ENCODE data around the gene AGBL1.

Gene AGBL1

GRCh38 chr15:86231864-86232721 lies 152.4 kb downstream of the AGBL1 start:
- no peaks in the 10 kb centered on the region for H3K4me1 ChIP-seq (ENCODE audit: control insufficient read depth, insufficient read depth, low read depth, low read length)
- no peak overlapping the region for H3K4ac ChIP-seq (ENCODE audit: low read depth in 1 of 2, low read length in 2 of 2)
- H3K9ac ChIP-seq (ENCODE audit: low read length), result peak overlapping the region; percentile 46
- no peaks in the 10 kb centered on the region for H3K36me3 ChIP-seq (ENCODE audit: control insufficient read depth in 1 of 2, insufficient read depth in 2 of 2, low read depth in 1 of 2, low read length in 2 of 2)
- peak overlapping the region in 1 of 2 experiments; percentile 37 for H3K18ac ChIP-seq (ENCODE audit: low read depth in 1 of 2, low read length in 2 of 2)
- H2AK5ac ChIP-seq (ENCODE audit: low read length, severe bottlenecking), result no peak overlapping the region
- H2BK15ac ChIP-seq (ENCODE audit: low read depth, poor library complexity, severe bottlenecking), result peak overlapping the region; percentile 17
- peak overlapping the region in 1 of 2 experiments; percentile 77 for H3K23ac ChIP-seq (ENCODE audit: low read length in 2 of 2)
- peak; percentile 52 for DNase-seq
- no peak overlapping the region for H3K27ac ChIP-seq (ENCODE audit: low read length, poor library complexity, severe bottlenecking)
- WGBS, result 16% methylated on average over 19 of the region's 19 CpGs
- no peaks in the 10 kb centered on the region for H3K9me3 ChIP-seq (ENCODE audit: control insufficient read depth, low read length)
- H3K27me3 ChIP-seq (ENCODE audit: control insufficient read depth in 1 of 2, insufficient read depth in 1 of 2, low read length in 2 of 2), result no peaks in the 10 kb centered on the region
- no peak overlapping the region for H2BK12ac ChIP-seq (ENCODE audit: low read length in 2 of 2)
- H2AFZ ChIP-seq (ENCODE audit: low read depth, low read length), result no peak overlapping the region
- H3K4me2 ChIP-seq (ENCODE audit: low read length, poor library complexity, severe bottlenecking), result no peak overlapping the region
- H3K4me3 ChIP-seq (ENCODE audit: insufficient read depth in 1 of 2, low read depth in 1 of 2, low read length in 2 of 2), result peak overlapping the region in 1 of 2 experiments; percentile 13
- no peak overlapping the region for H4K91ac ChIP-seq (ENCODE audit: low read length)
- no peak overlapping the region for H2BK5ac ChIP-seq (ENCODE audit: low read depth, low read length, poor library complexity, severe bottlenecking)
- H4K8ac ChIP-seq (ENCODE audit: low read length), result no peak overlapping the region
- no peak overlapping the region for H3K14ac ChIP-seq (ENCODE audit: low read length in 2 of 2)
- H2BK120ac ChIP-seq (ENCODE audit: low read depth, low read length), result no peak overlapping the region
- no peaks in the 10 kb centered on the region for H3K79me1 ChIP-seq (replicated peaks; ENCODE audit: low read length, poor library complexity, severe bottlenecking)

- Histone ChIP-seq H2AK5ac (ENCODE audit: low read length, severe bottlenecking) (no peak overlapping the region), H4K91ac (ENCODE audit: low read length) (no peak overlapping the region), H3K4ac (ENCODE audit: low read depth in 1 of 2, low read length in 2 of 2) (no peak overlapping the region), H2BK120ac (ENCODE audit: low read depth, low read length) (no peak overlapping the region), H2BK12ac (ENCODE audit: low read length in 2 of 2) (no peak overlapping the region), H3K36me3 (ENCODE audit: control insufficient read depth in 1 of 2, insufficient read depth in 2 of 2, low read depth in 1 of 2, low read length in 2 of 2) (no peaks in the 10 kb centered on the region), H3K4me1 (ENCODE audit: control insufficient read depth, insufficient read depth, low read depth, low read length) (no peaks in the 10 kb centered on the region), H3K9ac (ENCODE audit: low read length) (no peak overlapping the region), H3K9me3 (ENCODE audit: control insufficient read depth, low read length) (no peaks in the 10 kb centered on the region), H3K14ac (ENCODE audit: low read length in 2 of 2) (no peak overlapping the region), H3K4me3 (ENCODE audit: insufficient read depth in 1 of 2, low read depth in 1 of 2, low read length in 2 of 2) (no peak overlapping the region), H2BK15ac (ENCODE audit: low read depth, poor library complexity, severe bottlenecking) (no peak overlapping the region), H2BK5ac (ENCODE audit: low read depth, low read length, poor library complexity, severe bottlenecking) (no peak overlapping the region), H3K27ac (ENCODE audit: low read length, poor library complexity, severe bottlenecking) (no peak overlapping the region), H2AFZ (ENCODE audit: low read depth, low read length) (no peak overlapping the region), H3K4me2 (ENCODE audit: low read length, poor library complexity, severe bottlenecking) (no peak overlapping the region), H3K23ac (ENCODE audit: low read length in 2 of 2) (no peak overlapping the region), H3K79me1 (replicated peaks; ENCODE audit: low read length, poor library complexity, severe bottlenecking) (no peaks in the 10 kb centered on the region), H3K27me3 (ENCODE audit: control insufficient read depth in 1 of 2, insufficient read depth in 1 of 2, low read length in 2 of 2) (no peaks in the 10 kb centered on the region), H4K8ac (ENCODE audit: low read length) (no peak overlapping the region), H3K18ac (ENCODE audit: low read depth in 1 of 2, low read length in 2 of 2) (no peak overlapping the region)
- WGBS, result 67% methylated on average over 1 of the region's 3 CpGs
- no peak for DNase-seq
Observed at GRCh38 chr15:86235667-86236066, 156.0 kb downstream of the AGBL1 start.

GRCh38 chr15:86236356-86237110 lies 156.9 kb downstream of the AGBL1 start:
- Histone ChIP-seq H3K9me3 (ENCODE audit: control insufficient read depth, low read length) (no peaks in the 10 kb centered on the region), H3K4me3 (ENCODE audit: insufficient read depth in 1 of 2, low read depth in 1 of 2, low read length in 2 of 2) (no peak overlapping the region), H3K4me2 (ENCODE audit: low read length, poor library complexity, severe bottlenecking) (no peak overlapping the region), H3K23ac (ENCODE audit: low read length in 2 of 2) (no peak overlapping the region), H3K18ac (ENCODE audit: low read depth in 1 of 2, low read length in 2 of 2) (no peak overlapping the region), H3K27ac (ENCODE audit: low read length, poor library complexity, severe bottlenecking) (no peak overlapping the region), H2AK5ac (ENCODE audit: low read length, severe bottlenecking) (no peak overlapping the region), H3K4me1 (ENCODE audit: control insufficient read depth, insufficient read depth, low read depth, low read length) (no peaks in the 10 kb centered on the region), H3K79me1 (replicated peaks; ENCODE audit: low read length, poor library complexity, severe bottlenecking) (no peaks in the 10 kb centered on the region), H3K14ac (ENCODE audit: low read length in 2 of 2) (no peak overlapping the region), H4K8ac (ENCODE audit: low read length) (no peak overlapping the region), H4K91ac (ENCODE audit: low read length) (no peak overlapping the region), H3K4ac (ENCODE audit: low read depth in 1 of 2, low read length in 2 of 2) (no peak overlapping the region), H3K9ac (ENCODE audit: low read length) (no peak overlapping the region), H3K27me3 (ENCODE audit: control insufficient read depth in 1 of 2, insufficient read depth in 1 of 2, low read length in 2 of 2) (no peaks in the 10 kb centered on the region), H2AFZ (ENCODE audit: low read depth, low read length) (no peak overlapping the region), H2BK15ac (ENCODE audit: low read depth, poor library complexity, severe bottlenecking) (no peak overlapping the region), H3K36me3 (ENCODE audit: control insufficient read depth in 1 of 2, insufficient read depth in 2 of 2, low read depth in 1 of 2, low read length in 2 of 2) (no peaks in the 10 kb centered on the region), H2BK12ac (ENCODE audit: low read length in 2 of 2) (no peak overlapping the region), H2BK120ac (ENCODE audit: low read depth, low read length) (no peak overlapping the region), H2BK5ac (ENCODE audit: low read depth, low read length, poor library complexity, severe bottlenecking) (no peak overlapping the region)
- 81% methylated on average over 8 of the region's 15 CpGs for WGBS
- no peak for DNase-seq

- no peak overlapping the region for H2BK12ac ChIP-seq (ENCODE audit: low read length in 2 of 2)
- H3K79me1 ChIP-seq (replicated peaks; ENCODE audit: low read length, poor library complexity, severe bottlenecking), result no peaks in the 10 kb centered on the region
- H2BK120ac ChIP-seq (ENCODE audit: low read depth, low read length), result no peak overlapping the region
- no peak for DNase-seq
- H2BK5ac ChIP-seq (ENCODE audit: low read depth, low read length, poor library complexity, severe bottlenecking), result no peak overlapping the region
- no peak overlapping the region for H3K14ac ChIP-seq (ENCODE audit: low read length in 2 of 2)
- no peak overlapping the region for H4K91ac ChIP-seq (ENCODE audit: low read length)
- H3K27ac ChIP-seq (ENCODE audit: low read length, poor library complexity, severe bottlenecking), result no peak overlapping the region
- no peaks in the 10 kb centered on the region for H3K27me3 ChIP-seq (ENCODE audit: control insufficient read depth in 1 of 2, insufficient read depth in 1 of 2, low read length in 2 of 2)
- H3K9me3 ChIP-seq (ENCODE audit: control insufficient read depth, low read length), result no peaks in the 10 kb centered on the region
- H3K9ac ChIP-seq (ENCODE audit: low read length), result no peak overlapping the region
- no peak overlapping the region for H3K23ac ChIP-seq (ENCODE audit: low read length in 2 of 2)
- no peak overlapping the region for H3K4me3 ChIP-seq (ENCODE audit: insufficient read depth in 1 of 2, low read depth in 1 of 2, low read length in 2 of 2)
- 45% methylated on average over 5 of the region's 5 CpGs for WGBS
- no peak overlapping the region for H2AK5ac ChIP-seq (ENCODE audit: low read length, severe bottlenecking)
- H3K36me3 ChIP-seq (ENCODE audit: control insufficient read depth in 1 of 2, insufficient read depth in 2 of 2, low read depth in 1 of 2, low read length in 2 of 2), result no peaks in the 10 kb centered on the region
- H2AFZ ChIP-seq (ENCODE audit: low read depth, low read length), result no peak overlapping the region
- no peak overlapping the region for H3K4ac ChIP-seq (ENCODE audit: low read depth in 1 of 2, low read length in 2 of 2)
- H4K8ac ChIP-seq (ENCODE audit: low read length), result no peak overlapping the region
- H3K4me1 ChIP-seq (ENCODE audit: control insufficient read depth, insufficient read depth, low read depth, low read length), result no peaks in the 10 kb centered on the region
- no peak overlapping the region for H3K18ac ChIP-seq (ENCODE audit: low read depth in 1 of 2, low read length in 2 of 2)
- H3K4me2 ChIP-seq (ENCODE audit: low read length, poor library complexity, severe bottlenecking), result no peak overlapping the region
- no peak overlapping the region for H2BK15ac ChIP-seq (ENCODE audit: low read depth, poor library complexity, severe bottlenecking)
Observed at GRCh38 chr15:86237111-86237500, 157.4 kb downstream of the AGBL1 start.

Measured in mesenchymal stem cell (in vitro differentiated cells and primary cell).